Neural progenitor cell (in vitro differentiated cells): ENCODE measurements around the gene TRHDE. TPM values are rescaled to one million over a fixed set of nuclear protein-coding genes. Genes with fewer than 3 reads are reported as not detected.

ENCODE experiments used
- DNase-seq: peaks from one replicate; pipeline ENCODE4 v3.0.0-alpha.2; 2016; ENCODE audit warnings: low spot score
- H2AFZ ChIP-seq: fragments of 200-600 bp; sonication (generic); replicated peaks from 2 replicates; pipeline ENCODE4 v1.6.1; 2016; ENCODE audit warnings: antibody characterized with exemption
- H3F3A ChIP-seq: fragments of 200-600 bp; sonication (generic); 2 replicates; pipeline ENCODE4 v1.6.1; 2016; ENCODE audit warnings: antibody characterized with exemption, low read depth
- H3K27ac ChIP-seq: fragments of 200-600 bp; sonication (generic); 2 replicates; pipeline ENCODE4 v1.5.1; 2016; ENCODE audit warnings: mild to moderate bottlenecking
- H3K27me3 ChIP-seq: fragments of 200-600 bp; sonication (generic); 2 replicates; pipeline ENCODE4 v1.6.1; 2016; ENCODE audit warnings: mild to moderate bottlenecking, moderate library complexity
- H3K36me3 ChIP-seq: fragments of 200-600 bp; sonication (generic); 2 replicates; pipeline ENCODE4 v1.5.1; 2016
- H3K4me1 ChIP-seq: fragments of 200-600 bp; sonication (generic); 2 replicates; pipeline ENCODE4 v1.6.1; 2016; ENCODE audit warnings: mixed run types
- H3K4me2 ChIP-seq: fragments of 200-600 bp; sonication (generic); 2 replicates; pipeline ENCODE4 v1.6.1; 2016
- H3K4me3 ChIP-seq: fragments of 200-600 bp; sonication (generic); 2 replicates; pipeline ENCODE4 v1.5.1; 2016
- H3K79me2 ChIP-seq: fragments of 200-600 bp; sonication (generic); 2 replicates; pipeline ENCODE4 v1.6.1; 2016; ENCODE audit warnings: low read depth
- H3K9ac ChIP-seq: fragments of 200-600 bp; sonication (generic); 2 replicates; pipeline ENCODE4 v1.6.1; 2016
- H3K9me3 ChIP-seq: fragments of 200-600 bp; sonication (generic); 2 replicates; pipeline ENCODE4 v1.5.1; 2016; ENCODE audit warnings: low read depth
- H4K20me1 ChIP-seq: fragments of 200-600 bp; sonication (generic); 2 replicates; pipeline ENCODE4 v1.6.1; 2016; ENCODE audit warnings: low read depth
- H3K27ac Mint-ChIP-seq: 3 replicates; pipeline ENCODE4 v1.8.0; 2021; ENCODE audit warnings: mixed read lengths
- H3K27me3 Mint-ChIP-seq: 2 replicates; pipeline ENCODE4 v1.8.0; 2022; ENCODE audit warnings: low read depth, mild to moderate bottlenecking, inconsistent platforms, moderate library complexity, mixed read lengths; ENCODE audit not compliant: insufficient read depth
- H3K36me3 Mint-ChIP-seq: 3 replicates; pipeline ENCODE4 v1.8.0; 2021; ENCODE audit warnings: mixed read lengths
- H3K4me1 Mint-ChIP-seq: 3 replicates; pipeline ENCODE4 v1.8.0; 2021; ENCODE audit warnings: mixed read lengths
- H3K4me3 Mint-ChIP-seq: 3 replicates; pipeline ENCODE4 v1.8.0; 2021; ENCODE audit warnings: mild to moderate bottlenecking, moderate library complexity, mixed read lengths
- H3K9me3 Mint-ChIP-seq: 3 replicates; pipeline ENCODE4 v1.8.0; 2020; ENCODE audit warnings: mixed read lengths
- CTCF ChIP-seq: fragments of 200-600 bp; sonication (generic); IDR thresholded peaks from 2 replicates; pipeline ENCODE4 v1.5.1; 2017; ENCODE audit warnings: antibody characterized with exemption, mild to moderate bottlenecking
- EZH2 ChIP-seq: fragments of 200-600 bp; sonication (generic); IDR thresholded peaks from 2 replicates; pipeline ENCODE4 v1.6.1; 2017; ENCODE audit warnings: antibody characterized with exemption, mild to moderate bottlenecking, moderate library complexity
- EZH2phosphoT487 ChIP-seq: fragments of 200-600 bp; sonication (generic); IDR thresholded peaks from 2 replicates; pipeline ENCODE4 v1.6.1; 2017; ENCODE audit warnings: antibody characterized with exemption
- total RNA-seq: library from RNA; depleted of rRNA; stranded (reverse); fragments of >200 nt; gene quantifications from 2 replicates; pipeline ENCODE4 v1.2.3, GENCODE V29; 2015; ENCODE audit warnings: low replicate concordance

Gene TRHDE
- total RNA-seq, 1 donor from 2014 or later = 4.5 TPM

GRCh38 chr12:72349491-72349890 lies 77.3 kb downstream of the TRHDE start:
- no peaks in the 10 kb centered on the region for H3K9me3 ChIP-seq
- no peak overlapping the region for H3K4me3 Mint-ChIP-seq
- H3K27ac Mint-ChIP-seq = no peak overlapping the region
- no peaks in the 10 kb centered on the region for H3K9me3 Mint-ChIP-seq
- no peak overlapping the region for H3K4me2 ChIP-seq
- DNase-seq = no peak
- peaks cover 4% of the 10 kb centered on the region for H3K4me1 ChIP-seq
- no peak overlapping the region for H2AFZ ChIP-seq
- no peaks in the 10 kb centered on the region for H3K36me3 Mint-ChIP-seq
- H4K20me1 ChIP-seq = no peaks in the 10 kb centered on the region
- H3K27ac ChIP-seq = no peak overlapping the region
- peaks cover 17% of the 10 kb centered on the region for H3K4me1 Mint-ChIP-seq
- H3K9ac ChIP-seq = no peak overlapping the region
- TF ChIP-seq EZH2phosphoT487 (no peak), EZH2 (no peak), CTCF (no peak)
- H3K36me3 ChIP-seq = no peaks in the 10 kb centered on the region
- H3K27me3 Mint-ChIP-seq = peaks cover 2% of the 10 kb centered on the region
- no peaks in the 10 kb centered on the region for H3K27me3 ChIP-seq
- H3K4me3 ChIP-seq = no peak overlapping the region
- H3K79me2 ChIP-seq = no peaks in the 10 kb centered on the region
- H3F3A ChIP-seq = no peaks in the 10 kb centered on the region

GRCh38 chr12:72359416-72359815 lies 87.2 kb downstream of the TRHDE start:
- Histone ChIP-seq H3K4me1 (peaks cover 3% of the 10 kb centered on the region), H3K79me2 (no peaks in the 10 kb centered on the region), H2AFZ (no peak overlapping the region), H3F3A (no peaks in the 10 kb centered on the region), H3K9ac (no peak overlapping the region), H3K4me2 (no peak overlapping the region), H3K4me3 (no peak overlapping the region), H4K20me1 (no peaks in the 10 kb centered on the region), H3K9me3 (no peaks in the 10 kb centered on the region), H3K27me3 (no peaks in the 10 kb centered on the region), H3K27ac (no peak overlapping the region), H3K36me3 (no peaks in the 10 kb centered on the region)
- Mint-ChIP-seq H3K36me3 (peaks cover 1% of the 10 kb centered on the region), H3K27me3 (no peaks in the 10 kb centered on the region), H3K27ac (no peak overlapping the region), H3K4me1 (peaks cover under 1% of the 10 kb centered on the region), H3K9me3 (peaks cover 3% of the 10 kb centered on the region), H3K4me3 (no peak overlapping the region)
- TF ChIP-seq EZH2phosphoT487 = no peak
- TF ChIP-seq EZH2 = no peak
- TF ChIP-seq CTCF = no peak
- DNase-seq = no peak

- Histone ChIP-seq H3K4me3 (no peak overlapping the region), H3F3A (no peaks in the 10 kb centered on the region), H3K79me2 (no peaks in the 10 kb centered on the region), H3K36me3 (no peaks in the 10 kb centered on the region), H3K9ac (no peak overlapping the region), H2AFZ (no peak overlapping the region), H3K27me3 (no peaks in the 10 kb centered on the region), H3K4me1 (peaks cover 14% of the 10 kb centered on the region), H3K9me3 (no peaks in the 10 kb centered on the region), H4K20me1 (no peaks in the 10 kb centered on the region), H3K27ac (no peak overlapping the region), H3K4me2 (no peak overlapping the region)
- DNase-seq = no peak
- Mint-ChIP-seq H3K27me3 (no peaks in the 10 kb centered on the region), H3K36me3 (no peaks in the 10 kb centered on the region), H3K9me3 (peaks cover 3% of the 10 kb centered on the region), H3K4me1 (peaks cover 3% of the 10 kb centered on the region), H3K27ac (no peak overlapping the region), H3K4me3 (no peak overlapping the region)
- TF ChIP-seq CTCF (no peak), EZH2phosphoT487 (no peak), EZH2 (no peak)
These were observed 93.0 kb downstream of the TRHDE start for GRCh38 chr12:72365151-72365550.

GRCh38 chr12:72366255-72366654 lies 94.1 kb downstream of the TRHDE start:
- H4K20me1 ChIP-seq = no peaks in the 10 kb centered on the region
- H3K4me3 Mint-ChIP-seq = no peak overlapping the region
- DNase-seq = no peak
- H3K27me3 Mint-ChIP-seq = no peaks in the 10 kb centered on the region
- peaks cover 3% of the 10 kb centered on the region for H3K4me1 Mint-ChIP-seq
- H3K4me3 ChIP-seq = no peak overlapping the region
- H3K36me3 Mint-ChIP-seq = no peaks in the 10 kb centered on the region
- H3K4me1 ChIP-seq = peaks cover 14% of the 10 kb centered on the region
- H3K27ac ChIP-seq = no peak overlapping the region
- H3F3A ChIP-seq = no peaks in the 10 kb centered on the region
- no peak overlapping the region for H3K9ac ChIP-seq
- TF ChIP-seq EZH2phosphoT487 = no peak
- TF ChIP-seq CTCF = no peak
- H3K4me2 ChIP-seq = no peak overlapping the region
- H3K9me3 Mint-ChIP-seq = peaks cover 3% of the 10 kb centered on the region
- no peaks in the 10 kb centered on the region for H3K27me3 ChIP-seq
- H2AFZ ChIP-seq = no peak overlapping the region
- H3K9me3 ChIP-seq = no peaks in the 10 kb centered on the region
- no peak overlapping the region for H3K27ac Mint-ChIP-seq
- H3K79me2 ChIP-seq = no peaks in the 10 kb centered on the region
- H3K36me3 ChIP-seq = no peaks in the 10 kb centered on the region
